ENCODE results near the gene NEK1. TPM values are rescaled to one million over a fixed set of nuclear protein-coding genes. Genes with fewer than 3 reads are reported as not detected.
A peak's percentile ranks its signal among the peaks of the same experiment; 100 is the strongest.

The NEK1 gene, protein sequence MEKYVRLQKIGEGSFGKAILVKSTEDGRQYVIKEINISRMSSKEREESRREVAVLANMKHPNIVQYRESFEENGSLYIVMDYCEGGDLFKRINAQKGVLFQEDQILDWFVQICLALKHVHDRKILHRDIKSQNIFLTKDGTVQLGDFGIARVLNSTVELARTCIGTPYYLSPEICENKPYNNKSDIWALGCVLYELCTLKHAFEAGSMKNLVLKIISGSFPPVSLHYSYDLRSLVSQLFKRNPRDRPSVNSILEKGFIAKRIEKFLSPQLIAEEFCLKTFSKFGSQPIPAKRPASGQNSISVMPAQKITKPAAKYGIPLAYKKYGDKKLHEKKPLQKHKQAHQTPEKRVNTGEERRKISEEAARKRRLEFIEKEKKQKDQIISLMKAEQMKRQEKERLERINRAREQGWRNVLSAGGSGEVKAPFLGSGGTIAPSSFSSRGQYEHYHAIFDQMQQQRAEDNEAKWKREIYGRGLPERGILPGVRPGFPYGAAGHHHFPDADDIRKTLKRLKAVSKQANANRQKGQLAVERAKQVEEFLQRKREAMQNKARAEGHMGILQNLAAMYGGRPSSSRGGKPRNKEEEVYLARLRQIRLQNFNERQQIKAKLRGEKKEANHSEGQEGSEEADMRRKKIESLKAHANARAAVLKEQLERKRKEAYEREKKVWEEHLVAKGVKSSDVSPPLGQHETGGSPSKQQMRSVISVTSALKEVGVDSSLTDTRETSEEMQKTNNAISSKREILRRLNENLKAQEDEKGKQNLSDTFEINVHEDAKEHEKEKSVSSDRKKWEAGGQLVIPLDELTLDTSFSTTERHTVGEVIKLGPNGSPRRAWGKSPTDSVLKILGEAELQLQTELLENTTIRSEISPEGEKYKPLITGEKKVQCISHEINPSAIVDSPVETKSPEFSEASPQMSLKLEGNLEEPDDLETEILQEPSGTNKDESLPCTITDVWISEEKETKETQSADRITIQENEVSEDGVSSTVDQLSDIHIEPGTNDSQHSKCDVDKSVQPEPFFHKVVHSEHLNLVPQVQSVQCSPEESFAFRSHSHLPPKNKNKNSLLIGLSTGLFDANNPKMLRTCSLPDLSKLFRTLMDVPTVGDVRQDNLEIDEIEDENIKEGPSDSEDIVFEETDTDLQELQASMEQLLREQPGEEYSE (N-terminal part only)
- total RNA-seq (10 to 100 TPM; 12.0 to 18.6 (median 15.5) TPM), polyA plus RNA-seq (10 to 100 TPM in 1 of 2 donors, 1 to 10 TPM in 1; 3.6 to 10.8 TPM)
- long read RNA-seq, donor 1, partial matches to known transcripts, result 6 of 15 reads
- long read RNA-seq, donor 1, other reads (novel, unspliced or antisense), result 9 of 15 reads
- long read RNA-seq, donor 2, partial matches to known transcripts, result 18 of 24 reads
- long read RNA-seq, donor 2, other reads (novel, unspliced or antisense), result 6 of 24 reads
- long read RNA-seq, donor 3, partial matches to known transcripts, result 23 of 28 reads
- long read RNA-seq, donor 3, other reads (novel, unspliced or antisense), result 5 of 28 reads

DNA sequence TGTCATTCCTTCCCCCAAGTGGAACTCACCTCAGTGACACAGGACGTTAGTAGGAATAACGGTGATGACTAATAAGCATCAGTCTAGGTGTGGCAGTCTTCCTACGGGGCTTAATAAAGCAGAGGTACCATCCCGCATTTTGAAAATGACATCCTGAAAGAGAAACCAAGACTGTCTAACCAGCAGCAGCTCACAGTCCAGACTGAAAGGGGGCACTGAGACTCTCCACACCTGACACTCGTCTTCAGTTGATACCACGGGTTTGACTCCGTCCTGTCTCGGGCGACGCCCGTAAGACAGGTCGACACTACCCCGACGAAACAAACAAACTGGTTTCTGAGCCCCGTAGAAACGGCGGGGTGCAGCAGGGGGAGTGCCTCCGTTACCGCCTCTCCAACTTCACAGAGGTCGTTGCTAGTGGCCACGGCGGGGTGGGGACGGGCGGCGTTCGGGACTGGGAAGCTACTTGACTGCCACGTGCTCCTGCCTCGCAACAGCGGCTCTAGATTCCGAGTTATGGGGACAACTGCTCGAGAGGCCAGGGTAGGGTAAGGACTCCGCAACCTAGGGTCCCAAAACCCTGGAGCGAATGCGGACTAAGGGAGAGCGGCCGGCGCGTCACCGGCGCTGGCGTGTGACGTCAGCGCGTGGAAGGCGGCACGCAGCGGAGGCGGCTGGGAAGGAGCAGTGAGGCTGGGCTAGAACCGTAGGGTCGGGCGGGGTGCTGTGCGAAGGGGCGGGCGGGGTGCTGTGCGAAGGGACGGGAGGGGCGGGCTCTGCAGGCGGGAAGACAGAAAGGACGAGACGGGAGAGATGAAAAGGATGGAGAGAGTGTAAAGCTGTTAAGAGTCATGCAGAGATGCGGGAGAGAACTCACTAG is at the start of gene NEK1:
NEK1 (minus strand) TSS at position 593 of the 880 bp plus-strand sequence. CDS start 9,953 bp downstream, outside the sequence.
- intact Hi-C loops (cut with DNase I), result loop anchor here in 9 of 10 donors (1.0 to 10.0 kb wide), 14 partner anchors 53 to 443 kb away; partner anchors contain the start of genes MFAP3L (in 6 of the 9) and HPF1 (in 1 of the 9)
- 0% methylated on average over 61 of the region's 61 CpGs for WGBS, 2 donors

DNA sequence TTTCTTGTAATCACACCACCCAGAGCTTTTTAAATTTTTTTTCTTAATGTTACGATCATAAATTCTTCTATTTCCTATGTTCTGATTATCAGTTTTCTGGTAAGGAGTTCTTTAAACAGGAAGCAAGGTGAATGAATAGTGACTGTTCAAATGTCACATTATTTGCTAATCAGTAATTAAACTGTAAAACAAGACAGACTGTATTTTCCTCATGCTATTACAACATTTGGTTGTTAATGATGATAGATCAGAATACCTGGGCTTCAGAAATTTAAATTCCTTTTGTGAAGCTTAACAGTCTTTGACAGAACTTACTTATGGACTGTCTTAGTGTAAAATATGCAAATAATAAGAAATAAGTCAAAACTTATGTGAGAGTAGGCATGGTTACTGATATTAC is 49.4 kb upstream of the NEK1 start:
- intact Hi-C loops (cut with DNase I), result loop anchor here in 5 of 10 donors (2.0 to 10.0 kb wide), 5 partner anchors 17 to 47 kb away; partner anchors contain the start of genes CLCN3 (in 2 of the 5) and NEK1 (in 1 of the 5)
- DNase-seq, result no peak
- peaks cover 0 to 6% (median 0%) of the 10 kb centered on the region in 9 donors for H3K36me3 ChIP-seq
- no peak for ATAC-seq
- no peaks in the 10 kb centered on the region for H3K27me3 ChIP-seq
- peak overlapping the region in 9 of 10 donors; percentile 42 to 89 (median 84) for H3K27ac ChIP-seq
- TF ChIP-seq, protein P1, sequence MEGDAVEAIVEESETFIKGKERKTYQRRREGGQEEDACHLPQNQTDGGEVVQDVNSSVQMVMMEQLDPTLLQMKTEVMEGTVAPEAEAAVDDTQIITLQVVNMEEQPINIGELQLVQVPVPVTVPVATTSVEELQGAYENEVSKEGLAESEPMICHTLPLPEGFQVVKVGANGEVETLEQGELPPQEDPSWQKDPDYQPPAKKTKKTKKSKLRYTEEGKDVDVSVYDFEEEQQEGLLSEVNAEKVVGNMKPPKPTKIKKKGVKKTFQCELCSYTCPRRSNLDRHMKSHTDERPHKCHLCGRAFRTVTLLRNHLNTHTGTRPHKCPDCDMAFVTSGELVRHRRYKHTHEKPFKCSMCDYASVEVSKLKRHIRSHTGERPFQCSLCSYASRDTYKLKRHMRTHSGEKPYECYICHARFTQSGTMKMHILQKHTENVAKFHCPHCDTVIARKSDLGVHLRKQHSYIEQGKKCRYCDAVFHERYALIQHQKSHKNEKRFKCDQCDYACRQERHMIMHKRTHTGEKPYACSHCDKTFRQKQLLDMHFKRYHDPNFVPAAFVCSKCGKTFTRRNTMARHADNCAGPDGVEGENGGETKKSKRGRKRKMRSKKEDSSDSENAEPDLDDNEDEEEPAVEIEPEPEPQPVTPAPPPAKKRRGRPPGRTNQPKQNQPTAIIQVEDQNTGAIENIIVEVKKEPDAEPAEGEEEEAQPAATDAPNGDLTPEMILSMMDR (IDR thresholded peaks at IDR 0.05), result no peak
- WGBS, 2 donors, result 69 to 70% methylated on average over 1 of the region's 1 CpG
- H3K4me3 ChIP-seq, result peak overlapping the region; percentile 5 to 59 (median 50)
- H3K9me3 ChIP-seq, result peaks cover 0 to 4% (median 0%) of the 10 kb centered on the region in 11 donors
- H3K4me1 ChIP-seq, result peaks cover 0 to 76% (median 48%) of the 10 kb centered on the region in 9 donors

More for the DNA sequence above, at the start of gene NEK1:
- Histone ChIP-seq H3K27ac (peak within 1 kb of the TSS; percentile 85 to 97 (median 95)), H3K4me1 (peaks cover 0 to 29% (median 23%) of the 10 kb centered on the region in 9 donors), H3K4me3 (peak within 1 kb of the TSS; percentile 63 to 96 (median 84)), H3K36me3 (peaks cover 0 to 8% (median 0%) of the 10 kb centered on the region in 9 donors), H3K27me3 (no peaks in the 10 kb centered on the region), H3K9me3 (no peaks in the 10 kb centered on the region)
- TF ChIP-seq, protein P1 (IDR thresholded peaks at IDR 0.05), result peak in 2 of 9 donors; percentile 15 to 24
- ATAC-seq (peak; percentile 98 to 99 (median 99)), DNase-seq (peak; percentile 89 to 91)

DNA sequence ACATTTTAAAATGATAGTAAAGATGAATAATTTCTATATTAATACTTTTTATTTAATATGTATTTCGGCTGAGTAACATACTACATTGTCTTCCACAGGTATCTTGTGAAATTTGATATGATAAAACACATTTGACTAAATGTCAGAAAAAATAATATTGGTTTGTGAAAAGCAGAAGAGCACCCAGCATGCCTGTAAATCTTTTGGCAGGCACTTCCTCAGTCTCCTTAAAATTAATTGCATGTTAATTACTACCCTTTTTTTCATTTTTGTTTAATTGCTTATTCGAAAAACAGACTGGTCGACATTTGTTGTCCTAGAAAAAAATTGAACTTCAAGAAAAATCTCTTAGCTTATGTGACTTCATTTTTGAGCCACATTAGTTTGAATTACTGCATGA is 48.5 kb upstream of the NEK1 start:
- Histone ChIP-seq H3K4me1 (peaks cover 0 to 72% (median 42%) of the 10 kb centered on the region in 9 donors), H3K9me3 (no peaks in the 10 kb centered on the region), H3K36me3 (no peaks in the 10 kb centered on the region), H3K27ac (peak overlapping the region; percentile 68 to 89 (median 84)), H3K27me3 (no peaks in the 10 kb centered on the region), H3K4me3 (peak overlapping the region; percentile 5 to 59 (median 50))
- intact Hi-C loops (cut with DNase I), result loop anchor here in 6 of 10 donors (1.0 to 10.0 kb wide), 5 partner anchors 34 to 46 kb away; partner anchors contain the start of genes CLCN3 (in 4 of the 6) and NEK1 (in 1 of the 6)
- TF ChIP-seq, protein P1 (IDR thresholded peaks at IDR 0.05), result no peak
- 41 to 59% methylated on average over 3 of the region's 3 CpGs for WGBS, 2 donors
- DNase-seq, result no peak
- no peak for ATAC-seq
